NCI-H2107 treated with DMSO at 0.1 percent for 48 hours (cell line): ENCODE results near the gene ZDHHC14.
"Not testable (repeated sequence)": the region's sequence is repeated elsewhere in the genome, so short reads cannot be mapped to it uniquely, and the experiment has no call there.

Experiments
- DNase-seq: peaks from one replicate; lab custom pipeline; 2025; ENCODE audit not compliant: unreplicated experiment; lab: John Stamatoyannopoulos, UW

Gene ZDHHC14

GRCh38 chr6:157706883-157707282 lies 325.9 kb downstream of the ZDHHC14 start:
- no peak for DNase-seq

- no peak for DNase-seq
Measured at GRCh38 chr6:157707576-157707975, 326.6 kb downstream of the ZDHHC14 start.

GRCh38 chr6:157708239-157708638 lies 327.2 kb downstream of the ZDHHC14 start:
- DNase-seq = no peak

DNA sequence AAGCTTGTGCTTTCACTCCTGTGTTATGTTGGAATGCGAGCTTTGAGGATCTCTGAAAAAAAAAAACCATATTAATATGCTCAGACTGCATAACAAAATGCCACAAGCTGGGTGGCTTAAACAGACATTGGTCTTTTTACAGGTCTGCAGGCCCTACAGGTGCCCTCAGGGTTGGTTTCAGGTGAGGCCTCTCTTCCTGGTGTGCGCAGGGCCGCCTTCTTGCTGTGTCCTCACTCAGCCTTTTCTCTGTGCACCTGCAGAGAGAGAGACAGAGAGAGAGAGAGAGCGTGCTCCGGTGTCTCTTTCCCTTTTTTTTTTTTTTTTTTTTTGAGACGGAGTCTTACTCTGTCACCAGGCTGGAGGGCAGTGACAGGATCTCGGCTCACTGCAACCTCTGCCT lies 327.9 kb downstream of the ZDHHC14 start:
- no peak for DNase-seq

GRCh38 chr6:157709555-157709954 lies 328.6 kb downstream of the ZDHHC14 start:
- no peak for DNase-seq

GRCh38 chr6:157710604-157711003 lies 329.6 kb downstream of the ZDHHC14 start:
- DNase-seq = no peak

- DNase-seq = no peak
Measured at GRCh38 chr6:157711060-157711459, 330.1 kb downstream of the ZDHHC14 start.

DNA sequence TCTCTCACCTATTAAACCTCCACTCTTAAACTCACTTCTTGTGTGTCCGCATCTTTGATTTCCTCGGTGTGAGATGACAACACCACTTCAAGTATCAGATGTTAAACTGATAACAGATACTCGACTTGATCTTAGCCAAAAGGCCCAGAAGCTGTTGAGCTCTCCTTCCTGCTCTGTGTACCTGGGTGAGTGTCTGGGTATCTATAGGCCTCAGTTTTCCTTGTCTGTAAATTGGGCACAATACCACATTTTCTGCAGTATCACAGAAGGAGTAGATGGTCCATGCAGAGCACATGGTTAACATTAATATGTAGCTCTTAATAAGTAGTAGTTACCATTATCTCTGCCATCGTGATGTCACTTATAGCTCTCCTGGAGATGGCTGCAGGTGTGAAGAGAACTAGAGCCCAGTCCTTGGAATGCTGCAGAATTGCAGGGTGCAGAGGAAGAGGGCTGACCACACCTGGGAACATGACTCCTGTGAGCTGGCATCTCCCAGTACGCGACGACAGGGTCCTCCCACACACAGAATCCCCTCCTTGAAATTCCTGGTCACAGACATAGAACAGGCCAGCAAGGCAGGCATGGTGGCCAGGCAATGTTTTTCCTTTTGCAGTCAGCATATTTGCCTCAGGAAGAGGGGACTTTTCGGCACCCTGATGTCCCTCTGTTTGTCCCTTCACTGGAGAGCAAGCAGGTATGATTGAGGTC lies 331.8 kb downstream of the ZDHHC14 start:
- no peak for DNase-seq

DNA sequence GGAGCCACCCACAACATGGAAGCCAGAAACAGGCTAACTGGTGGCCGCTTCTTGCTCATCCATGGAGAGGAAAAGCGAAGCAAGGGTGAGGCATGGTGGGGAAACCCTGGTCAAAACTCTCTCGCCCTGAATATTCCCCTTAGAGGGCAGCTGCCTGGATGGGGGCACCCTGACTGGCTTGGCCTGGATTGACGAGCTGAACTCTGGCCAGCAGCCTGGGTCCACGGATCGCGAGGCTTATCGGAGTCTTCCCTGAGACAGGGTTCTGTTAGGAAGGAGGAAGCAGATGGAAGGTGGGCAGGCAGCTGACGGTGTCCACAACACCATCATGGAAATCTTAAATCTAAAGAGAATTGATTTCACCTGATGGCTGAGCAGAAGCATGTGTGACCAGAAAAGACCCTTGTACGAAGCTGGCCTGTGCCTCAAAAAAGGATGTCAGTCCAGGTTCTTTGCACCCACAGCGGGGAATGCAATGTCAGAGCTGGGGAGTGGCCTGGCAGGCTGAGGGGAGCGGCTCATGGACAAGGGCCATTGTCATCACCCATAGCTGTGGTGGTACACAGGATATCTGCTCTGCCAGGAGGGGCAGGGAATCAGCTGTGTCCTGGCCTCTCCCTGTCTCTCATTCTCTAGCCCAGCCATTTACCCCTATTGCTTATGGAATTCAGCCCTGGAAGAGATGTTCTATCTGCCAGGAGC lies 332.6 kb downstream of the ZDHHC14 start:
- no peak for DNase-seq

- DNase-seq = no peak
Measured at GRCh38 chr6:157714153-157714490, 333.1 kb downstream of the ZDHHC14 start.

GRCh38 chr6:157715728-157716164 lies 334.8 kb downstream of the ZDHHC14 start:
- DNase-seq = no peak

DNA sequence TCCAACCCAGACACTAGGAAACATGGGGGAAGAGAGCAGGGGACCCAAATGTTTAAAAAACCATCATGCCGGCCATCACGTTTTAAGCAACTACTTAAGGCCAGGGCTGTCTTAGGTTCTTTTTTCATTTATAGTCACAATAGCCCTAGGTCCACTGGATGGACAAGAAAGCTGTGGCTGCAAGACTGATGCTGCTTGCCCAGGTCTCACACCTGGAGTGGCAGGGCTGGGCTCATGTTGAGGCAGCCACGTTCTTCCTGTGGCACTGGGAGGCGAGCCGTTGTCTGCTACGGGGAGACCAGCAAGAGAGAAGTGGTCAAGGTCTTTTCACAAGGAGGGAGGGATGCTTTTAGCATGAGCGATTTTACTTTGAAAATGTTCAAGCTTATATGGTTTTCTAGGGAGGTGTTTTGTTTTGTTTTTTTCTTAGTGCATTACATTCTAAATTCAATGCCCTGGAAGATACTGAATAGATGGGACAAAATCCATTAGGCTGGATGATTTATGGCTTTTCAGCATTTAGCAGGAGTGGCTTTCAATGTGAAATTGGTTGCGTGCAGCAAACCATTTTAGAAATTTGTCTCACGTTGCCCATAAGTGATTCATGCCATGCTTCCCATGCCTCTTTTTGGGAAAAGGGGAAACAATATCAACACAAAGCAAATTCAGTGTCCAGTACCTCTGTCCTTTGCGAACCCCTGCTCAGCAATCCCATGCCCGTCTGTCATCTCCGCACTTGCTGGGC lies 335.4 kb downstream of the ZDHHC14 start:
- DNase-seq = no peak

DNA sequence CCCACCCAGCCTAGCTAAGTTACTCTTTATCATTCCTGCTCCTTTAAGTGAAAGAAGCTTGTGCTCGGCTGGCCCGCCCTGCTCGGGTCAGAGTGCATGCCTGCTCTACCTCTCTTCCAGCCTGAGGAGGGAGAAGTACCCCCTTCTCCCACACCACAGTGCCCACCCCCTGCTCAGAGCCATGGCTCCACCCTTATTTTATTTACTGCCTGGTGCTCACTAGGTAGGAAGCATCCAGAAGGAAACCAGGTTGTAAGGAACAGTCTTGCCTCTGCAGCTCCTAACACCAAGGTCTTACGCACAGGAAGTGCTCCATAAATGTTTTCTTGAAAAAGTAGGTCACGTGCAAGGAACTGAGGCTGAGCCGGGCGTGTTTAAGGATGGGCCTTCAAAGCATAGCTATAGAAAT lies 336.4 kb downstream of the ZDHHC14 start:
- DNase-seq = no peak

GRCh38 chr6:157718503-157719187 lies 337.7 kb downstream of the ZDHHC14 start:
- DNase-seq = no peak

- not testable (repeated sequence) for DNase-seq
Measured at GRCh38 chr6:157720964-157721363, 340.0 kb downstream of the ZDHHC14 start.

DNA sequence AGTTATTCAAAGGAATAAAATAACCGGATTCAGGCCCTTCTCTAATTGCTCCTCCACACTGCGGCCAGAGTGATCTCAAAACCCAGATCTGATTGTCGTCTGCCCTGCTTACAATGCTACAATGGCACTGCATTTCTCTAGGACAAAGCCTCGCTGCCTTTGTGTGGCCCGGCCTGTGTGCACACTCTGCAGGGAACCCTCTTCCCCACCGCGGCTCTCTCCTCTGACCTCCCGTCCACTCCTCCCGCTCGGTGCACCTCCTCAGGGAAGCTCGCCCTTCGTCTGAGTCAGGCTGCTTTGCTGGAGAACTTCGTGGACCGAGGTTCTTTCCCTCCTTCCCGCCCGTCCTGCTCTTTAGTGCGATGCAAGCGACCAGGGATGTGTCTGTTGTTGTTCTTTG lies 340.4 kb downstream of the ZDHHC14 start:
- DNase-seq = no peak

DNA sequence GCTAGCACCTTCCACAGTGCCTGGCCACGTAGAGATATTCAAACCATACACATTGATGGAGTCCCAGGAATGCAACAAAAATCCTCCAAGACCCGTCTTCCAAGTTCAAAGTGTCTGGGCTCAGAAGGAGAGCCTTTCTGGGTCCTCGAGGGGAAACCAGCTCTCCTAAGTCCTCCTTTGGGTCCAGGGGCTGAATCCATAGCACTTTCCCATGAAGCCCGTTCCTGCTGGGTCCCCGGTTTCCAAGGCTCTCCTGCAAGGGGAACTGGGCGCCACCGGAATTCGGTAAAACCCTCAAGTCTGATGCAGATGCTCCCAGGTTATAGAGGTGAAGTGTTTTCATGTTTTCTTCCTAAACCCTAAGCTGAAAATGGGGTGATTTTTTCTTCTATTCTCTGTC lies 340.8 kb downstream of the ZDHHC14 start:
- DNase-seq = no peak

DNA sequence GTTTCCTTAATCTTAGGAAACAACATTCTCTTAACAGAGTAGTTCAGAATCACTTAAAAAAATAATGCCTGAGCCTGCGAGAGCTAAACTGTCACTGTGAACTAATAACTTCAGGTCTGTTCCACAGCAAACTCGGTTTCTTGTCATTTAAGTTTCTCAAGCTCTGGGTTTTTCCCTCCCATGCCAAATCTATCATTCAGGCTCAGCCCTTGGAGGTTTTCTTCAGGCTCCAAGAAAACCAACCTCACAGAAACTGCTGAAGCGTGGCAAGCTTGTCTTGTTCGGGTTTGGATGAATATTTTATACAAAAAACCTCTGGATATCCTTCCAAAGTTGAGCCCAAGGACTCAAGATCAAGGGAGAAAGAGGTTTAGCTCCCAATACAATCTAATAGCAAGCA lies 342.4 kb downstream of the ZDHHC14 start:
- no peak for DNase-seq

DNA sequence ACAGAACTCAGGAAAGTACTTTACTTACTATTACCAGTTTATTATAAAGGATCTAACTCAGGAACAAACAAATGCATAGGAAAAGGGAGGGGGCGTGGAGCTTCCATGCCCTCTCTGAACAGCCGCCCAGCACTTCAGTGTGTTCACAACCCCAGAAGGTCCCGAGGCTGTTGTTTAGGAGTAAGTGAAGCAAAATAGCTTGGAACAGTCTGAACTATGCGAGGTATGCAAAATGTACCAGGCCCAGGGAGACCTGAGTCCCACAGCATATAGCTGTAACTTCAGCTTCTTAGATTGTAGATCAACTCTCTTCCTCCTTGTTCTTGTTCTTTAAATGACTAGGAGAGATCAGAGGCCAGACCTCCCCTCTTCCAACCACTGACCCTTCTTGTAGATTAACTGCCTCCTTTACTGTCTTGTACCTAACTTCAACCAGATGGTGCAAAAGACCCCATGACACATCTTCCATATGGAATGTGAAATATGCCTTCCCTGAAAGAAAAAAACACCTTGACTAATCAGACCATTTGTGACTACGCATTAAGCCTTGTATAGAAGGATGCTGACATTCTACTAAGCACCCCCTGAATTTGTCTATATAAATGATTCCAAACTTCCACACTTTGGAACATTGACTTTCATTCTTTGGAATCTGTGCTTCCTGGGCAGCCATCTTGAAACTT lies 343.3 kb downstream of the ZDHHC14 start:
- no peak for DNase-seq

DNA sequence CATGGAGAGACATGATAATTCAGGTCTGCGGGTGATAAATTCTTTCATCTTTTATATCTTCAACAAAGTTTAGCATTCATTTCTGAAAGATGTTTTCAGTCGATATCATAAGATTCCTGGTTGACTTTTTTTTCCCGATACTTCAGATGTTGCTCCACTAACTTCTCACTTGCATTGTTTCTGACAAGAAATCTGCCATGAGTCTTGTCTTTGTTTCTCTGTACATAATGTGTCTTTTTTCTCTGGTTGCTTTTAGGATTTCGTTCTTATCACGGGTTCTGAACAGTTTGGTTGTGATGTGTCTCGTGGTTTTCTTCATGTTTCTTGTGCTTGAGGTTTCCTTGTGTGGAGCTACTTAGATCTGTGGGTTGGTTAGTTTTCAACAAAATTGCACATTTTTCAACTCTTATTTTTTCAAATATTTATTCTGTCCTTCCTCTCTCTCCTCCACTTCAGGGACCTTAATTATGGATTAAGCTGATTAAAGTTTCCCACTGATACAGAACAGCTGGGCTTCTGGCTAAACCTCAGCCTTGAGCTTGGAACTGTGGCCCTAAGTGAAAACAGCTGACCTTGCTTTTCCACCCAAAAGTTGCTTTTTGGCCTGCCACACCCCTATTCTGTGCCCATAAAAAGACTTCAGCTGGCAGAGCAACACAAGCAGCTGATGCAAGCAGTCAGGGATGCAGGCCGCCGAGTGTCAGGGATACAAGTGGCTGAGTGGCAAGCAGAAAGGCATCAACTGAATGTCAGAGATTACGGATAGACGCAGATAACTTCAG lies 344.2 kb downstream of the ZDHHC14 start:
- no peak for DNase-seq
